ENCODE measurements around the gene SPOCD1.
A peak's percentile ranks its signal among the peaks of the same experiment; 100 is the strongest.

Gene SPOCD1

DNA sequence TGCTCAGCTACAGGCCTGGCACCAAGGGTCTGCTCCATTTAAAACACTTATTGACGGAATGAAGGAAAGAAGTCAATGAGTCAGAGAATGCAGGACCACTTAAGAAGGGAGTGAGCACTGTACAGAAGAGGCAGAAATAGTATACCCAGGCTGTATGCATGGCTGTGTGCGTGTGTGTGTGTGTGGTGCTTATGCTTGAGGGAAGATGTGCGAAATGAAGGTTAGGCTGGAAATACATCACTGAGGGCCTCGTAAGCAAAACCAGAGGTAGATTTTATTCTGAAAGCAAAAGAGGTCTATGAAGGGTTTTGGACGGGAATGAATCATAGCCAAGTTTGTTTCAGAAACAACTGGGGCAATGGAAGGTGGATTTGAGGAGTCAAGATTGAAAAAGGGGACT lies 42.0 kb downstream of the SPOCD1 start:
- DNase-seq = no peak

DNA sequence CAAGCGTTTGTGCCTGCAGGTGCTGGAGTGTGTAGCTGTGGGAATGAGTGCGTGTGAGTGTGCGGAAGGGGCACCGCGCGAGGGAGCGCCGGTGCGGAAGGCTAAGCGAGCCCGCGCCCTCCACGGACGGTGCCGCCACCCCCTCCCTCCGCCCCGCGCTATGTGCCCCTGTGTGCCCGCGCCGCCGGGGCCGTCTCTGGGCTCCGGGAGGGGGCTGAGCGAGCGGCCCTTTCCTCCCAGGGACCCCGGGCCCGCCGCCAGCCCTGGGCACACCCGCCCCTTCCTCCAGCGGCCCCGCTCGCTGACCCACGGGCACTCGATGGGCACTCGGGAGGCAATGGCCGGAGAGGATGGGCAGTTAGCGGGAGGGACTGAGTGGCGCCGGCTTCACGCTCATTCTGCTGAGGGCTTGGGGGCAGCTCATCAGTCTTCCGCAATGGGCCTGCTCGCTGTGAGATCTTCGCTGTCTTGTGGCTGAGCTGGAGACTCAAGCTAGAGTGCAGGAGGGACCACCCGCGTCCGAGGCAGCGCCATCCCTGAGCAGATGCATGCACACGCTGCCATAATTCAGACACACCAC lies 43.1 kb downstream of the SPOCD1 start:
- no peak for DNase-seq

DNA sequence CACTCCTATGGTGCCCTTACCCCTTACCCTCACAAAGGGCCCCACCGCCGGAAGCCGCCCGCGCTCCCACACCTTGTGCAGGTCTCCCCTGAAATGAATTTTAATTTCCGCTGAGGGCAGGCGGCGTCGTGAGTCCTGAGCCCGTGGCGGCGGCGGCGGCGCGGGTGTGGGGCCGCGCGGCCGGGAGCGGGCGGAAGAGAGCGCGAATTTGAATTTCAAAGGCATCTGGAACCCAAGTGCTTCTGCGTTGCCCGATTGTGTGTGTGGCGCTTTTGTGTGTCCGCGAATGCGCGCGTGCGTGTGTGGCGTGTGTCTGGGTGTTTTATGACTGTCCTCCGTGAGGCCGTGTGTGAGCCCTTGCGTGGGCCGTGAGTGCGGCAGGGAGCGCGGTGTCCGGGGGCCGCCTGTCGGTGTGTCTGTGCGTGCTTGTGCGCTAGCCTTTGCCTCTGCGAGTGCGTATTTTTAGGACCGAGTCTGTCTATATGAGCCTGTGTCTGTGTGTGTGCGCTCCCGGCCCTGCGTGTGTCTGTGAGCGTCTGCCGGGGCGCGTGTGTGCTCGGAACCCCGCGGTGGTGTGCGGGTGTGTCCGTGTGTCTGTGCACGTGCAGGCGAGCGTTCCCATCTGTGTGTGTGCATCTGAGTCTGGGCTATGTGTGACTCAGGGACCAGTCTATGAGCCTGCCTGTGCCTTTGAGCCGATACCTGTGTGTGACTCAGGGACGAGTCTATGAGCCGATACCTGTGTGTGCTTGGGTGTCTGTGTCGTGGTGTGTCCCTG lies 43.7 kb downstream of the SPOCD1 start:
- peak in 4 of 51 donors; percentile 22 to 55 (median 42) for DNase-seq

DNA sequence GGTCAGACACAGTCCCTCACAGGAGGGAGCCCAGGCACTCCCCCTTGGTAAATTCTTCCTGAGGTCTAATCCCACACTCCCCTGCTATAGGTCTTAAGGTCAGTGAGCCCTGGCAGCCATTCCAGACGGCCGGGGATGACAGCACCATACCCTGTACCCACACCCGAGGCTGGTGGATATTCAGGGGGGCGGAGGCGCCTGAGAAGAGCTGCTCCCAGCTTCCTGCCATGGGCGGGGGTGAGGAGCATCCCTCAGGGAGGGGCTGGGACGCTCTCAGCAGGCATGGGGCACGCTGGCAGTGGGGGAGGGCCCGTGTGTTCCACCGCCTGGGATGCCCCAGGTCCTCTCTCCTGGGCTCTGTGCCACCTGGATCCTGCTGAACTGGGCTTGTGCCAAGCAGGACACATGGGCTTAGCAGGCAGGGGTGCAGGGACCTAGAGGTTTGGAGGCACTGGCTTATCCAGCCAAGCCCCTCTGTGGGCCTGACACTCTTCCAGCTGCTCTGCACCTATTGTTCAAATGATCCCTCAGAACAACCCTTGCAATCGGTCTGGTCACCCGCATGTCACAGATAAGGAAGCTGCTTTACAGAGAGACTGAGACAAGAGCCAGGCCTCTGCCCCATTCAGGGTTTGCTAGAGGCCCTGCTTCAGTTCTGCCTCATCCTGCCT lies 46.0 kb downstream of the SPOCD1 start:
- DNase-seq = peak in 6 of 51 donors; percentile 14 to 54 (median 18)

DNA sequence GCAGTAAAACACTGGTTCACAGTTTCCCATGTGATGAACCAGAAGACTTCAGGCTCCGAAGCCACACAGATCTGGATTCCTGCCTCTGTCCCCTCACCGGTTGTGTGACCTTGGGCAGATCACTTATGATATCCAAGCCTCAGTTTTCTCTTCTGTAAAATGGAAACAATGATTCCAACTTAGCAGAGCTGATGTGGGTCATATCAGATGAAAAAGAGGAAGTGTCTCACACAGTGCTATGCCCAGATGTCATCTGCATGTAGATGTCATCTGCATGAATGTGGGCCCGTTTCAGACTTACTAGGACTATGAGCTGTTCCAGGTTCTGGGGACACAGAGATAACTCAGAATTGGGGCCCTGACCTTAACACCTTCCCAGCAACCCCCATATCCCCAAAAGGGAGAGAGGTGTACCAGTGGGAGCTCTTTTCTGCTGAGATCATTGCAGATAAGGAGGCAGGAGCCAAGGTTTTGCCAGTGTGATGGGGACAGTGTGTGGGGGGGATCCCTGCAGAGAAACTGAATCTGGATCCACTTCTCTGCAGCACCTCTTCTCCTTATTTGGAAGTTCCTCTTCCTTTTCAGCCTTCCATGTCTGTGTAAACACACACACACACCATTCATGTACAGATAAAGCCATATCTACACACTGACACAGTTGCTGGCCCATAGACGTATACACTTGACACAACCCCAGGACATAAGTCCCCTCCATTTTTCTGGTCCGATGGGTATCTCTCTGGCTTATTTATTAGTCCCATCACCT lies 46.7 kb downstream of the SPOCD1 start:
- DNase-seq = no peak

DNA sequence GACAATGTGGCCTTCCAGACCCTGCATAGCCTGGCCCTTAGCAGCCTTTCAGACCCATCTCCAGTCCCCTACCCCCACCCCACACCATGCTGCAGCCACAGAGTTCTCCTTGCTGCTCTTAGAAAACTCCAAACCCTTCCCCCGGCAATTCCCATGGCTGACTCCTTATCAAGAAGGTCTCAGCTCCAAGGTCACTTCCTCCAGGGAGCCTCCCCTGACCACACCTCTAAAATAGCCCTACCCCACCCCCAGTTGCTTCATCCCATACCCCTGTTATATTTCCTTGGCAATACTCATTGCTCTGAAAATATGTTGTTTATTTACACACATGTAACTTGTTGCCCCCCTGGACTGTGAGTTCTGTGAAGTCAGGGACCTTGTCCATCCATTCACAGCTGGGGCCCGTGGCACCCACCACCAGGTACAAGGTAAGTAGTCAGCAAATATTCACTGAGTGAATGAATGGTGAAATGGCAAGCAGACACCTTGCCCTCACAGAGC lies 47.4 kb downstream of the SPOCD1 start:
- no peak for DNase-seq

DNA sequence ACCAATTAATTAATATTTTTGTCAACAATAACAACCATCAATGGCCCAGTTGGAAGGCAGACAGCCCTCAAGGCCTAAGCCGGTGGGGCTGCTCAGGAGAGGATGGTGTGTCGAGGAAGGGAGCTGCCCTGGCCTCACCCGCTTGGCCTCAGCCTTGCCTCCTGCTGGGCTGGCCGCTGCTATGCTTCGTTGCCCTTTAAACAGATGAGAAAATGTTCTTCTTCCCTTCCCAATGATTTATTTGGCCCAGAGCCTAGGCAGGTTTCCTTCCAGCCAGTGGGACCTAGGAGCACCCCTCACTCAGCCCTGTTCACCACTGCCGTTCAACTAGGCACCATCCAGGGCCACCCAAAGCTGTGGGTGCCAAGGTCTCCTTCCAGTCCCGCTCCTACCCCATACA lies 48.6 kb downstream of the SPOCD1 start:
- DNase-seq = no peak

DNA sequence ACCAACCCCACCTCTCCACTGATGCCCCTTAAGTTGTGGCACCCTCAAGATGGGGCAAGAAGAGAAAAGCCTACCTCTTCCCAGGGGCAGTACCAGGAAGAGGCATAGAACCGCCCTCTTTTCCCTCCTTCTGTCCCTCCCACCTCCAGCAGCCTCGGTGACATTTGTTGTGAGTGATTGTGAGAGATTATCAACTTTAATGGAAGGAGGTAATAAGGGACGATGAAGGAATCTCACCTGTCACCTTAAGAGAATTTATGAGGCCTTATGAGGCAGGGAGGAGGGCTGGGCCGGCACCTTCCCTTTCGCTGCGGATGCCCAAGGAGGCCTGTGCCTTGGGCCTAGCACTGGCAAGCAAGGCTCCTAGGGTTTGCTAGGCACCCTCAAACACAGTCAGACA lies 50.3 kb downstream of the SPOCD1 start:
- DNase-seq = peak in 1 of 51 donors; percentile 53

DNA sequence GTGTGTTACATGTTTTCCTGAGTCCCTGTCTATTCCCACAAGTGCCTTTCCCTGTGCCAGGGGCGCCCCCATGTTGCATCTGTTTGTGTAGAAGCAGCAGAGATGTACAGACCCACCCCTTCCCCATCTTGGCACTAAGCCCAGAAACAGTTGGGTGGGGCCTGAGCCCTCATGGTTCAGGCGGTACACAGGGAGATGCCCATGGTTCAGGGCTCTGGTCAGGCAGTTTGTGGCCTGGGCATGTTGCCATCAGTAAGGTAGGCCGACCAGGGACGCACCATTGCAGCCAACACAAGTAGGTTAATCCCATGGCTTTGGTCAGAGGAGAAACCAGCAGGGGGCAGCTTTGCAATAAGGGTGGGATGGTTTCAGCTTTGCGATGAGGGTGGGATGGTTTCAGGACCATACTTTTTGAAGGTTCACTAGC lies 50.8 kb downstream of the SPOCD1 start:
- peak in 26 of 51 donors; percentile 18 to 81 (median 38) for DNase-seq

DNA sequence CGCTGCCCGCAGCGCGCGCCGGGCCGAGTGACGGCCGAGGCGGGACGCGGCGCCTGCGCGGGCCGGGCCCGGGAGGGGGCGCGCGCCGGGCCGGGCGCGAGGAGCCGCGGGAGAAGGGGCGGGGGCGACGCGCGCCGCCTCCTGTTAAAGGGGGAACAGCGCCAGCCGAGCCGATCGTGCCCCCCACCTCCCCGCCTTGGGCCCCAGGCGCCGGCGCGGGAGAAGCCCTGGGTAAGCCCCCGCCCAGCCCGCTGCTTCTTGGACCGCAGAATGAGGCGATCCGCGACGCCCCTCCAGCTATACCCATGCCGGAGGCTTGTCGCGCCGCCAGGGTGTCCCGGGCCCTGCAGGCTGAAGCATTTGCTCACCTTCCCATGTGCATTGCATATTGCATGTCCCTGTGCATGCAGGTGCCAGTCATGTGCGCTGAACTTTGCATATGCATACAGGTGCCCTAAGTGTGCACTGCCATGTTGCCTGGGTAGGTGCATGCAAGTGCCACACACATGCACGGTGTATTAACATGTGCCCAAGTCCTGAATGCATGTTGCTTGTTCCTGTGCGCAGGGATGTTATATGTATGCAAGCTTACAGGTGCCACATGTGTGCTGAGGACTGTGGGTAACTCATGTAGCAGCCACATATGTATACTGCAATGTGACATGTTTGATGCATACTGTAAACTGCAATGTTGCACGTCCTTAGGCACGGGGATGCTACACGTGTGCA lies 51.3 kb downstream of the SPOCD1 start, which contains the start of gene ADGRB2:
Gene ADGRB2 (minus strand): TSS at position 29 of the 729 bp plus-strand sequence. CDS start 7,119 bp downstream, outside the sequence.
- DNase-seq = peak in 26 of 51 donors; percentile 11 to 82 (median 40)

DNA sequence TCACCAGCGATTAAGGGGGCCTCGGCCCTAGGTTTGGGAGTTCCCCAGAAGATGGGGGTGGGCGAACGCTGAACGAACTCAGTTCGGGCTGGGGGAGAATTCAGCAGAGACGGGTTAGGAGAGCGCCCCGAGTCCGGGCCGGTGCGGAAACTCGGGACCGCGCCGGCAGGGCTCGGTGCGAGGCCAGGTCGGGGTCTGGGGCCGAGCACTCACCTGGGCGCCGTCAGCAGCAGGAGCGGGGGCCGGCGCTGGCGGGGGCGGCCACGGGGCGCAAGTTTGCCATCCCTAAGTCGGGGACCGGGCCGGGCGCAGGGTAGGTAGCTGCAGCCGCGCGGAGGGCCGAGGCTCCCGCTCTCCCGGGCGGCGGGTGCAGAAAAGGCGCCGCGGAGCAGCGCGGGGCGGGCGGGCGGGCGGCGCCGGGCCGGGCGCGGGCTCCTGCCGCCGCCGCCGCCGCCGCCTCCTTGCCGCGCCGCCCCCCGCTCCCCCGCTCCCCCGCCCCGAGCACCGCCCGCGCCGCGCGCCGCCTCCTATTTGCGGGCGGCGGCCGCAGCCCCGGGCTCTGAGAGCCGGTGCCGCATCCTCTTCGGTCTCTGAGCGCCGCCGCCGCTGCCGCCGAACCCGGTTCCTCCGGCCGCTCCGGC lies 52.0 kb downstream of the SPOCD1 start:
- DNase-seq = no peak

DNA sequence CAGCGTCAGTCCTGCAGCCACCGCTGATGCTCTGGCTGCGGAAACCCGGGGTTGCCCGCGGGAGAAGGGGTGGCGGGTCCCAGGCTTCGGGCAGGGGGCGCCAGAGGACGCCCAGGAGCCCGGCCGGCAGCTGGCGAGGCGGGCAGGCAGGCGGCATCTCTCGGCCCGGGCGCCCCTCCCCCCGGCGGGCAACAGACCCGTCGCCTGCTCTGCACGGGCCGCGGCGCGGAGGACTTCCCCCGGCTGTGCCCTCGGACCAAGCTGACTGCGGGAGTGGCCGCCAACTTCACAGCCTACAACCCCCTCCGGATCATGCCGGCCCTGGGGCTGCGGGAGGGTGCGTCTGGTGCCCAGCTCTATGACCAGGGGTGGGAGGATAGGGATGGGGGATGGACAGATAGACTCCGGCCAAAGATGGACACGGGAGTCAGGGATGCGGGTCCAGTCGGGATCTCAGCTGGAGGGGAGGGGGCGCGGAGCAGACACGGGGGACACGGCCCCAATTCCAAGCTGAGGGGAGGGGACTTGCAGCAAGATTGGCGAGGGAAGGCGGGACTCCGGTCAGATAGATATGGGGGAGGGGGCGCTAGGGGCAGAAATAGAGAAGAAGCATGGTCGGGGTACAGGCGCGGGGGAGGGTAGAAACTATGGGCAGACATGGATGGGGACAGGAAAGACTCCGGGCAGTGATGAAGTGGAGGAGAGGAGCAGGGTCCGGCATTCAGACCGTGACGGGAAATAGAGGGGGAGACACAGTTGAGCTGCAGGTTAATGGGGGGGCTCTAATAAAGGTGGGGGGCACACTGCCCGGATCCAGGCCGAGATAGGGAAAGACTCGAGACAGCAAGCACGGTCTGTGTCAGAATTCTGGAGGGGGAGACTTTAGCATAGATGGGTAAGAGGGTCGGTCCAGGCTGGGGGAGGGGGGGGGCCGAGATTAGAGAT lies 52.8 kb downstream of the SPOCD1 start:
- peak in 47 of 51 donors; percentile 34 to 90 (median 69) for DNase-seq

DNA sequence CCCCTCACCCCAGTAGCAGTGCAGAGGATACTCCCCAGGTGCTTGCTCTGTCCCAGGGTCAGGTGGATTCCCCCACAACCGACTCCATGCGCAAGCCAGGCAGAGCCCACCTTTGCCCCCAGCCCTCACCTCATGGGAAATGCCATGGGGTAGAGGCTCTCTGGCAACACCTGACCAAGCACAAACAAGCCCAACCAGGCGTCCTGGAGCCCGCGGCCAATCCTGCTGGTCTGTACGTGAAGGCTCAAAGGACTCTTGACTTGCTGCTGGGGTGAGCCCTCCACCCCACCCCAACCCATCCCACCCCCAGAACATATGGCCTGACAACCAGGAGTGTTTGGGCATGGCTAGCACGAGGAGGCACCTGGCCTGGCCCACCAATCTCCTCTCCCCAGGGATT lies 53.5 kb downstream of the SPOCD1 start:
- peak in 1 of 51 donors; percentile 41 for DNase-seq

DNA sequence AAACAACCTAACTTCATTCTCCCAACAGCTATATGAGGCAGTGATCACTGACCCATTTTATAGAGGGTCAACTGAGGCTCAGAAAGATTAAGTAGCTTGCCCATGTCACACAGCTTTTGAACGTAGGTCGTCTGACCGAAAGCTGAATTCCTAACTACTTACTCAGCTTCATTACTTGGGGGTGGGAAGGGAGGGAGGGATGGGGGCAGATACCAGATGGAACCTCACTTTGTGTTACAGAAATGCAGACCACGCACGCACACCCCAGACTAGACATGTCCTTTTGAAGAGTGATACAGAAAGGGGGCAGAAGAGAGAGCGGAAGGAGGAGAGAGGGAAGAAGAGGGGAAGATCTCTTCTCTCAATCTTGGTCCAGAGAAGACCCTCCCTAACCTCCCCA lies 53.9 kb downstream of the SPOCD1 start:
- DNase-seq = no peak

DNA sequence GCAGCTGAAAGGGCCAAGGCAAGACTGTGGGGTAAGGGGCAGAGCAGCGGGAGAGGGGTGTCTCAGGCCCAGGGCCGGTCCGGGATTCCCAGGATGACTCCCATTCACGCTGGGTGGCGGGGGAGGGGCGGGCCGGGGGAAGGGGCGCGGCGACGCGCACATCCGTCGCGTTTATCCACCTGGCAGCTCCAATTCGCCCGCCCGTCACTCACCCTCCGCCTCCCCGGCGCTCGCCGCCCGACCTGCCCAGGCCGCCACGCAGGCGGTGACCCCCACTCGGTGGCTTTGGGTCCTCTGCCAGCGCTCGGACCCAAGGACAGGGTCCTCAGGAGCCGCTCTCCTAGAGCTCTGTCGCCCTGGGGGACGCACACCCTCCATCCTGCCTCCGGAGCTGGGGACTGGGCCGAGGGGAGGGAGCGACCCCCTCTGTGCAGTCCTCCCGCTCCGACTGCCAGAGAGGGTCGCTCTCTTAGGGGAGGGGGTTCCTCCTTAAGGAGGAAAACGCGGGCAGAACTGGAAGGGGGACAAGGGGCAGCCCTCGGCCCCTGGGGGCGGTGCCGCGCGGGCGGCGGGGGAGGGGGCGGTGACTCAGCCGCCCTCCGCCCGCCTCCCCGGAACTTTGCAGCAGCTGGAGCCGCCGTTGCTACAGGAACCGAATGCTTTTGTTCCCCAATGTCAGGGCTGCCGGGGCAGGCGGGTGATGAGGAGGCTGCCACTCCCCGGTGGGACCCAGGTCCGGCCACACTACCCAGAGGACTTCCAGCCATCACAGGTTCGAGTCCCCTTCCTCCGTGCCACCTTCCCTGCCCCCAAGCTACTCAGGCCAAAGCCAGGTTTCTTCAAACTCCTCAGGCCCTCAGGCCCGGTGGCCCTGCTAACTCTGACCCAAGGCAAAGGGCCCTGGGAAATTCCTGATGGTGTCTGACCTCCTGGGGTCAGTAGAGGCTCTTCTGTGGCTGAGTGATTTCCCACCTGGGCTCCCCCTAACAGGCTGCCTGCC lies 55.1 kb downstream of the SPOCD1 start:
- DNase-seq = peak in 39 of 51 donors; percentile 22 to 78 (median 41)

DNA sequence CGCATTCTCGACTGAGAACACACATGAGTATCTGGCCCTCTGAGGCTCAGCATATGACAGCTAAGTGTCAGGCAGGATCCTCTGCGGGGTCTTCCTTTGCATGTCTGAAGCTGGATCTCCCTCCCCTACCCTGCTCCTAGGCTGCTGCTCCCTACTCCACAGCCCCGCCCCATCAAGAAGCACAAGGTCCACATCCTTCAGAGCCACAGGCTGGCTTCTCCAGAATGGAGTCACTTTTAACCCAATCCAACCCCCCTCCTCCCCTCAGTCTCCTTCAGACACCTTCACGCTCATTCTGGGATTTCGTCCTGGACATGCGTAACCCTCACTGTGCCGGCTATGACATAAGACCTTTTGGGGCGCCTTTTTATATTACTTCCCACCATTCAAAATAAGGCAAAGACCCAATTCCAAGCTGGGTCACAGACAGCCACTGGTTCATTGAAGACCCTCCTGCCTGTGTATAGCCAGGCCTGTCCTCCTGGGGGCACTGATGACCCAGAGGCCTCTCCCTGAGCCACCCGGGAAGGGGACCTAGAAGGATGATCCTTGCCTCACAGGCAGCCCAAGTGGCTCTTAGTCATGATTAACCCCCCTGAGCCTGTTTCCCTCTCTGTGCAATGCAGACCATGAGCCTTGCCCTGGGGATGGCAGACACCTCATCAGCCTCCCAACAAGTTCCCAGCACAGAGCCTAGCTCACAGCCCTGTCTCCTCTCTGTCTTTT lies 56.4 kb downstream of the SPOCD1 start:
- DNase-seq = no peak

DNA sequence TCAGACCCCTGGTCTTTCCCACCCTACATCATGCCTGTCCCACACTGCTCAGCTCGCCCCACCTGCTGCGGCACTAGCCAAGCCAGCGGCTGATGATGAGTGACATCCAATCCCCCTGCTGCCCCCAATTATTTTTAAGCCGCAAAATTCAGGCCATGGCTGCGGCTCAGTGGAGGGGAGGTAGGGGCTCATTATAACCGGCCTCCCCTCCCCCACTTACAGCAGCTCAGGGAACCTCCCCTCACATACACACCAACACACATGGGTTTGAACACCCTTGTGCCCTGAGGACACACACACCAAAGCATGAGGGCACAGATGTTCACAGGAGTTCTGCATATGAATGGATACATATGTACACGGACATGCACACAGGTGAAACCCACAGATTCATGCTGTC lies 57.0 kb downstream of the SPOCD1 start:
- DNase-seq = no peak

Data from hypothalamus (tissue), 51 donors.